HG02840 (cell line): ENCODE results near the gene AKR1C1.
"Not testable (repeated sequence)": the region's sequence is repeated elsewhere in the genome, so short reads cannot be mapped to it uniquely, and the experiment has no call there.

Experiments used
- ATAC-seq: cut with Tn5 transposase; IDR thresholded peaks from one replicate; pipeline ENCODE4 v1.9.1; 2021; ENCODE audit warnings: mild to moderate bottlenecking, moderate library complexity, moderate number of reproducible peaks; ENCODE audit not compliant: unreplicated experiment, low FRiP score

The AKR1C1 gene

DNA sequence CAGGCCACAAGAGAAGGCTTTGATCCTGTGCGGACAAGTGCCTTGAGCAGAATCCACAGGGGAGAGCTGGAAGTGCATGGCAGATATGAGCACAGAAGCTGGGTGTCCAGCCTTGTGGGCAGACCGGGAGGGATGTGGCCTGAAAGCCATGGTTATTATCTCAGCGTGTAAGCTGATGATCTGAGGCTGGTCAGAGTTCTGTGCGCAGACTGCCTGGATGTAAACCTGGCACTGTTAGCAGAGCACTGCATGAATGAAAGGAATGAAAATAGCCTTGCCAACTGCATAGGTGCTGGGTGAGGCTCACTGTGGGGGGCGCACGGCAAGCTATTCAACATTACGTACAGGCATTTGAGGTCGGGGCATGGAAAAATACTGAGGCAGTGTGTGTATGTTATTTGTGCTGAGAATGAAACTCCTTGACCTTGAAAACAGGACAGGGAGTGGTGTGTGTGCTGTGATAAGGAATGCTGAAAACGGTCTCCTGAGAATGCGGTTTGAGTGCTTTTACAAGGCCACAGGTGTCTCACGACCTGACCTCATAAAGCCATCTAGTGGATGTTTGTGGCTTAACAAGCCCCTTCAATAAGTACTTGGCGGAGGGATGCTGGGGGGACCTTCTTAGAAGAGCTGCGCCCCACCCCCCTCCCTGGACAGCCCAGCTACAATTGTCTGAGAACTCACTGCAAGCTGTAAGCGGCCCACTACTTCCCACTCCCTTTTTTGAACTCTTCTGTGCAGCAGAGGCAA, 18.7 kb downstream of the AKR1C1 start:
- ATAC-seq: no peak

DNA sequence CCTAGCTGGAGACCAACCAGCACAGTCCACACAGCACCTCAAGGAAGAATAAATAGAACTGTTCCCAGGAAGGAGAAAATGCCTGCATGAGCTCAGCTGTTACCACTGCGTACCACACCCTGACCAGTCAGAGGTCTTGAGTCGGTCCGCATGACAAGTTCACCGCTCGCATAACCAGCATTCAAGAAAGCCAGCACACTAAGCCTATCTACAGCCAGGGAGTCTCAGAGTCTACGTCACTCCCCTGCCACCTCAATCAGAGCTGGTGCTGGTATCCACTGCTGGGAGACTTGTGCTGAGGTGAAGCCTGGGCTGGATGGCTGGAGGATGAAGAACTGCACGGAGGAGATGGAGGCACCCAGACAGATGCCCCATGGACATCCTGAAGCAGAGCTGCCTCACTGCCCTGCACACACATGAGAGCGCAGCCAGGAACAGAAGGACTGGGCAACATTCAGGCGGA, 19.6 kb downstream of the AKR1C1 start:
- no peak for ATAC-seq

DNA sequence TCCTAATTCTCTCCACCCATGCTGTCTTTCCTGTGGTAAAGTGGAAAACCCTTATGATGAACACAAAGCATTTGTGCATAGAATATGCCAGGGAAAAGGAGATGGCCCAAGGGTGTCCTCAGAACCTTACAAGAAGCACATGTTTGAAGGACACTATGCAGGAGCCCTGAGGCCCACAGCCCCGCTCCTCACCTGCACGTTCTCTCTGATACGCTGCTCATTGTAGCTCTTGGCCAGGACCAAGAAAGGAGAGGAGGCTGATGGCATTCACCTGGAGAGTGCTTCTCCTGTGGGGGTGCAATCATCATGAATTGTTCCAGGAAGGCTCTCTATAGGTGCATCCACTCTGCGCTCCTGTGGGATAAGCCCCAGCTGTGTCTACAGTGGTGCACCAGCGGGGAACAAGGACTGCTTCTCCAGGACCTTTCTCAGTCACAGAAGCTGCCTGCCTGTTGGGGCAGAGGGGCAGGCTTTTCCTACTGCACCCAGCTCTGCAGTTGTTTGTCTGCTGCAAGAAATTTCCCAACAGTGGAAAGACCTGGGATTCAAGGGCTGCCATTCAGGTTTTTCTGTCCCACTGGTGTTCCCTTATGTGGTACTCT, 20.5 kb downstream of the AKR1C1 start:
- no peak for ATAC-seq

DNA sequence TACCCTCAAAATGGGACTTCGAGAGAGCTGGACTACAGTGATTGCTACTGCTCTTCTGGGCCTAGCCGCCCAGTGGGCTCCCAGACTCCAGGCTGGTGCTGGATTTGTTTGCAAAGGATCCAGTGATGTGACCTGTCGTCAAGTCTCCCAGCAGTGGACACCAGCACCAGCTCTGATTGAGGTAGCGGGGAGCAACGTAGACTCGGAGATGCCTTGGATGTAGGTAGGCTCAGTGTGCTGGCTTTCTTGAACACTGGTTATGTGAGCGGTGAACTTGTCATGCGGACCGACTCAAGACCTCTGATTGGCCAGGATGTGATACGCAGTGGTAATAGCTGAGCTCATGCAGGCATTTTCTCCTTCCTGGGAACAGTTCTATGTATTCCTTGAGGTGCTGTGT, 21.0 kb downstream of the AKR1C1 start:
- ATAC-seq: no peak

DNA sequence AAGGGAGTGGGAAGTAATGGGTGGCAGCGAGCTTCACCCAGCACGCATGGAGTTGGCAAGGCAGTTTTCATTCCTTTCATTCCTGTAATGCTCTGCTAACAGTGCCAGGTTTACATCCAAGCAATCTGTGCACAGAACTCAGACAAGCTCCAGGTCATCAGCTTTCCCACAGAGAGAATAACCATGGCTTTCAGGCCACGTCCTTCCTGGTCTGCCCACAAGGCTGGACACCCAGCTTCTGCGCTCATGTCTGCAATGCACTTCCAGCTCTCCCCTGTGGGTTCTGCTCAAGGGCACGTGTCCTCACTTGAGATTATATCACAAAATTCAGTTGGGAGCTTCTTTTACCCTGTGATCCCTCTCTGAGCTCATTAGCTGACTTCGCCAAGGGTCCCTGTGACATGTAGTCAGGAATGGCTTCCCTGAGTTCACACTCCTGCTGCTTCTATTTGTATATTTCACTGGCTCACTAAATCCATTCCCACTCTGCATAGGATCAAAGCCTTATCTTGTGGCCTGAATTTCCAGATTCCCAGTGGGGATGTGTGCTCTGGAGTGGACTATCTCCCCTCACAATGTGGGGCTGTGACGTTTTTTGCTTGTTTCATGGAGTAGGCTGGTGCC, 21.9 kb downstream of the AKR1C1 start:
- ATAC-seq: no peak

DNA sequence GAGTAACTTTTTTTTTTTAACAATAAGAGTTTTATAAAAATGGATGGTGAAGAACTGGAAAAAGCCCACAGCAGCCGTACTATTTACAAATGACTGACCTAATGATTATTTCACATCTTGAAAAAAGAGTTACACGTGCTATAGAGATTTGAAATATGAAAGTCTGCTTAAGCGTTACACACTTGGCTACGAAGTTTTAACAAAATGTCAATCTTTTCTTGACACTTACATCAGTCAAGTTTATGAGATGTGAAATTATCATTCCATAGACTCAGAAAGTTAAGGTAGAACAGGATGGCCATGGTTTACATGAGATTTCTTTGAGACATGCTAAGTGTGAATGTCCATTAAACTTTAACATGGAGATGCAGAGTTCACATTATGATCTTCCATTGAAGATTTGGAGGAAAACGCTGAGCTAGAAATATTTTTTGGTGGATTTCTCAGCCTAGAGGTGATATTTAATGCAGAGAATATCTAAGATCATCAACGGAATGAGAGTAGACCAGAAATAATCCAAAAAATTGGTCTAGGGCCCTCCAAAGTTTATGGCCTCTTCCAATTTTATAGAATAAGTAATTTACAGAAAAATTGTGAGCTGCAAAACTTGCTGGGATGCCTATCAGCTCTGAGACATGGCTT, 24.9 kb downstream of the AKR1C1 start:
- ATAC-seq: not testable (repeated sequence)

DNA sequence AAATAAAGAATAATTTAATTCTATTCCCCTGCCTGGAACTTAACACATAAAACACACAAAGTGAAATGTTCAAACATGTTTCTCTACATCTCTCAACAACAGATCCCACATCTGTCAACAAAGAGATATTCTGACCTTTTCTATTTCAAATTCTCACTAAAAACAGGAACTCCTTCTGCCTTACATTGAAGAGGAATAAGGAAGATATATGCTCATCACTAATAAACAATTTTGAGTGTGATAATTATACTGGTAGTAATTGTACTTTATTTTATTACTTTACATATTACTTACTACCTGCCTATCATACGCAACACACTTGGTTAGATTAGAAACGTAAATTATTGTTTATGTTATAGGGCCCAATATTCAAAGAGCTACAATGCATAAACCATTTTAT, 27.0 kb downstream of the AKR1C1 start:
- ATAC-seq: no peak

DNA sequence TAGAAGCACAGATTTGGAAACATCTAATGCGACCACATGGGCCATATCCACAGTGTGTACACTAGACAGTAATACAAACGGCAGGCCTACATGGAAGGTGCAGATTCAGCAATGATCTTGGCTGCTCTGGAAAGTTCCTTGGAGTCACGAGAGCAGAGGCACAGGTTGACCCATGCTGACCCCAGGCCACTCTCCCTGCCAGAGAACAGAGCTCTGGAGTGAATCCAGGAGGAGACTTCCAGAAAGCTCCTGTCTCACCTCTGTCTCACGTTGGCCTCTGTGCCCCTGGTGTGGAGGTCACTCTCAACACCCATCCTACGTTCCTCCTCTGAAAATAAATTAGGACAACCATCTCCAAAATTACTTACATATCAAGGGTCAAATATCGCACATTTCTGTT, 28.2 kb downstream of the AKR1C1 start:
- not testable (repeated sequence) for ATAC-seq

DNA sequence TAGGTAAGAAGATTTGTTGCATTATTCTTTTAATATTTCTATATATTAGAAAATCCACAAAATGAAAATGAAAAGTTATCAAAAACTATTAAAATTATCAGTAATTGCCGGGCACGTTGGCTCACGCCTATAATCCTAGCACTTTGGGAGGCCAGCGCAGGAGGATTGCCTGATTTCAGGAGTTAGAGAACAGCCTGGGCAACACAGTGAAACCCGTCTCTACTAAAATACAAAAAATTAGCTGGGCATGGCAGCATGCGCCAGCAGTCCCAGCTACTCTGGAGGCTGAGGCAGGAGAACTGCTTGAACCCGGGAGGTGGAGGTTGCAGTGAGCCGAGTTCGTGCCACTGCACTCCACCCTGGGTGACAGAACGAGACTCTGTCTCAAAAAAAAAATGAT, 29.3 kb downstream of the AKR1C1 start:
- ATAC-seq: not testable (repeated sequence)

DNA sequence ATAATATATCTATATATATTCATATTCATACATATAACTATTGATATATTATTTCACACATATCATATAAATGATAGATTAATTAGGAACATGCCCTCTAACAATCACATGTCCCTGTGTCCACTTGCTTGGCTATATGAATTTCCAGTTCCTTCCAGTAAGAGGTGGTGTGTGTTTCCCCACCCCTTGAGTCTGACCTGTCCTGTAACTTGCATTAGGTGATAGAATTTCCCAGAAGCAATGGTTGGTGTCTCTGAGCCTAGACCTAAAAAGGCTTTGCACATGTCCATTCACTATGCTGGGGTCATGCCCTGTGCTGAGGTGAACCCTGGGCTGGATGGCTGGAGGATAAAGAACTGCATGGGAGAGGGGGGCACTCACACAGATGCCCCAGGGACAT, 31.0 kb downstream of the AKR1C1 start:
- not testable (repeated sequence) for ATAC-seq

DNA sequence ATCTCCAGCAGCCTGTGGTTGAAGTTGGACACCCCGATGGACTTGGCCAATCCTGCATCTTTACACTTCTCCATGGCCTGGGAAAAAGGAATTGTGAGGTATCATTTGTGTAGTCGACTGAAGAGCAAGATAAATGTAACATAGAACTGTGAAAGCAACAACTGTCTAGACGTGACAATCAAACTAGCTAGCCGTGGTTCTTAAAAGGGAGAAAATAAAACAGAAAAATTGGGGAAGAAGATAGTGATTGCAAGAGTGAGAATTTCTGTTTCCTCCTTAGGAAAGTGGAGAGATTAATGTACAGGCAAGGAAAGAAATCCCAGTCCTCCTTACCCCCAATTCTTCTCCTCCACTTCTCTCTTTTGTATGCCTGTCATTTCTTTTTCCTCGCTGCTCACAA, 35.5 kb downstream of the AKR1C1 start:
- no peak for ATAC-seq

DNA sequence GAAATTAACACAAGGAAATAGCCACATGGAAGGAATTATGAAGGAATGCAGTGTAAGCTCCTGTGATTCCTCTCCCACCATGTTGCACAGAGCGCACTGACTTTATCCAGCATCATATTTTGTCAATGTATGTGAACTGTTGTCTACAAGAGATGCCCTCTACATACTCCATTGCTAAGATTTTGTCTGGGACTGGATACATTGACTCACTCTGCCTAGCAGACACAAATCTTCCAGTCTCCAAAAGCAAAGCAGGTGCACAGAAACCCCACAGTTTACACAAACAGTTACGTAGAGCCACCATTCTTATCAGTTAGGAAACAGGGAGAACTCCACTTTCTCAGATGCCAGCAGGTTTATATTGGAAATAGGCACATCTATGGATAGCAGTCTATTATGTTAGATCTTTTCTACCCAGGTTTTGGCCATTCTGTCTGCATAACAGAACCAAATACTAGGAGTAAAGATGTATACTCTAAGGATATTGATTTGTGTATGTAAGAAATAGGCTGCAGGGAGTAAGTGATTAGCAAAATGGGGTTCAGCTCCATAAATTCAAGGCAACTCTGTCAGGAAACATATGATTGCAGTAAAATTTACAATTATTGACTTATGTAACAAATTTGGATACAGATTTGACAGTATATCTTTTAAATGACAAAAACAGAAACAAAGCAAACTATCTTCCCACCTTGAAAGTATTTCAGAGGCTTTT, 39.0 kb downstream of the AKR1C1 start:
- no peak for ATAC-seq

DNA sequence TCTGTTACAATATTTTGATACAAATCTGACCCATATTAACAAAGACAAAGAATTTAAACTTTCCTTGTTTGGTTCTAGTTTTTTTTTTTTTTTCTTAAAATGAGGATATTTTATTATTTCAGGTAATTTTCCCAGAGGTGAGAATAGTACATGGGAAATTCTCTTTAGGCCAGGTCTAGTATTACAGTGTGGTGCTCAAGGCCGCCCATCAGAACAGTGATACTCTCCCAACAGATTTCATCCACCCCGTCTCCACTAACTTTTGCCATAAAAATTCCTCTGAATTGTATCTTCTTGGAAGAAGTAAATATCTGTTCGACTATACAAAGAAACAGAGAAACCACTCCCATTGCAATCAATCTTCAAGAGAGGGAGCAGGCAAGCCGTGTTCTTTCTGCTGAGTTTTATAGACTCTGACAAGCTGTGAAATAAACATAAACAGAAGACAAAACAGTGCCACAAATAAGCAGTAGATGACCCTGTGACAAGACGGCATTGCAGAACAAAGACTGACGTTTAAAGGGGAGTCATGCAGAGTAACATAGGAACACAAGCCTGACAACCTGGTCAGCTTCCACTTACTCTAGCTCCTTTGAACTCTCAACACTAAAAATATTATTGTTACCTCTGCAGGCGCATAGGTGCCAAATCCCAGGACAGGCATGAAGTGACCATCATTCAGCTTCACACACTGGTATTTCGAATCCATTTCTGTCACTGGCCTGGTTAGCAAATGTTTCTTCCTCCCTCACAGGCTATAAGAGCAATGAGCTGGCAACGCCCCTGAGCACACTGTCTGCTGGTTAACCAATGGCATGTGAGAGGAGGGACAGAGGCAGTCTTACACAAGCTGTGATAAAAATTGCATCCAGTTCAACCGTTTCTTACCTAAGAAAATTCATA, 40.2 kb downstream of the AKR1C1 start, which contains the start of gene AKR1C2:
AKR1C2 (minus strand) TSS at position 731 of the 903 bp plus-strand sequence; CDS start at position 709, 22 bp downstream.
- ATAC-seq: not testable (repeated sequence)

DNA sequence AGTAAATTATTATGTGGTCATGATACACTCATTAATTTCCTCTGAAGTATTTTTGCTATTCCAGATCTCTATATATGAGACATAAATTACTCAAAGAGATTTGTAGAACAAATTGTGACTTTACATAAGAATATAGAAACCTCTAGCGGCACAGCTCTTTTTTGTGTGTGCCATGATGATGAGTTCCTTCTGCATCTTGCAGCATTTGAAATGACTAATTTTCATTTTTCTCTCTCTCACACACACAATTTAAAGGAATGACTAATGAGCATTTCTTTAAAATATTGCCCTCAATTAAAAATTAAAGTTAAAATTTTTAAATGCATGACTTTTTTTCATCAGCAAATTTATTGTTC, 40.8 kb downstream of the AKR1C1 start:
- ATAC-seq: not testable (repeated sequence)

DNA sequence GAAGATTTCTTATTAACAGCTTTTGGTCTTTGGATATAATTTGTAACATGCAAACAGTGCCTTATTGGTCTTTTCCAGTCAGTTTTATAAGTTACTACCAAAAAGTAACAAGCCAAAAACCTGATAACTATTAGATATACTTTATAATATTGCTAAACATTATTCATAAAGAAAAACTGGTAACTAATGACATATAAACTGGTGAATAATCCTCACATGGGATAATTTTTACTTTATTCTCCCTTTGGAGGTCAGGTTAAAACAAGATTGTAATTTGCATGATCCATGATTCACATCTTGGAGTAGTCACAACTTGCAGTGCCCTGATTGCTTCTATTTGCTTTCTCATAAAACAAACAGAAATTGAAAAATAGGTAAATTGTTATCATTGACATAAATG, 41.3 kb downstream of the AKR1C1 start:
- not testable (repeated sequence) for ATAC-seq

DNA sequence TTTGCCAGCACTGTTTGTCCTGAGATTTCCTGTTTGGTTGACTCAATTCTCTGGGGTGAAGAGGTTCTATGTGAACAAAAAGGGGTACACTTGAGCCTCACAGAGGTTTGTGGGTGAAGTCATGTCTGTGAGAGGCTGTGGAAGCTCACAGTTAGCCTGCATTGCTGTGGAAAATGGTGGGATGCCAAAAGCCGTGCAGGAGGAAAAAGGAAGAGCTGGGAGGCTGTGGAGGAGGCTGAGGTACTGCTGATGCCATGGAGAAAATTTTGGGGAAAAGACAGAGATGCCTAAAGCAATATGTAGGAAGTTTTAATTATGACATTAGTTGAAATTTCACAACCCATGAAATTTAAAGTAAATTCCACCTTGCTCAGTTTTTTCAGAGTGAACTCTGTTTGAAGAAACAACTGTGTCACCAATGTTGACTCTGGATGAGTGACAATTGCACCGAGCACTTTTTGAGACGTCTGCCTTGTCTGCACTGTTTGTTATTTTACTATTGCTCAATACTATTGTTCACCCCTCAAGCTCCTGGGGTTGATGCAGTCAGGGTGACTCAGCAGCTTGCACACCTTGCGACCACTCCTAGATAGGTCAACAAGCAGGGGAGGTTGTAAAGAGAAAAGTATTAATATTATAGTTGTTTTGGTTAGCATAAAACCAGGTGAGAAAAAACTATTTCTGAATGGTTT, 45.8 kb downstream of the AKR1C1 start:
- not testable (repeated sequence) for ATAC-seq

DNA sequence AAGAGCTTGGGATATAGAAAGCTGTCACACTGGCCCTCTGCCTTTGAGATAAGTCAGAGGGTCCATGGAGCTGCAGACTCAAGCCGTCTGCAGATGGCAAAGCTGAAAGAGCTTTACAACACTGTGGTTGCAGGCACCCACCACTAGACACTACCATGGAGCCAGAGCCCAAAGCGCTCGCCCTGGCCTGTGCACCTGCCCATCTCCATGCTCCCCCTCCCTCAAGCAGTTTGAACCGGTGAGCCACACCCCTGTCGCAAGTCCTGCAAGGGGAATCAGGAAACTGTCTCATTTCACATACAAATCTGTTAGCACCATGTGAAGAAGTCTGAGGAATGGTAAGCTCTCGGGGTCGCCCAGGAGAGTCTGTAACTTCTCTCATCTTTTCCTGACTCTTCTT, 46.8 kb downstream of the AKR1C1 start:
- not testable (repeated sequence) for ATAC-seq

DNA sequence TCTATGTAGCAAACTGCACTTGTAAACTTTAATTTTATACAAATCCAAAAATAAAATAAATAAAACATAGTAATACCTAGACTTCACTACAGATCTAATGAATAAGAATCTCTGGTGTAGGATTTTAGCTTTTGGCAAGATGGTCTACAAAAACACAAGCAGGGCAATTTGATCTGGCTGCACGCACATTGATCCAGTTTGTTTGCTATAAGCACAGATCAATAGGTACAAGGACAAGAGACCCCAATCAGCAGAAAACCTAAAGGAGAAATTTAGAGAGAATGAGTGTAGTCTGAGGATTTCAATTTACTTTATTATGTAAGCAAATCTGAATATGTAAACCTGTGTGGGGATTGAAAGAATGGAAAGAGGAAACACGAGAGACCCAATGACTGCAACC, 48.2 kb downstream of the AKR1C1 start:
- not testable (repeated sequence) for ATAC-seq

DNA sequence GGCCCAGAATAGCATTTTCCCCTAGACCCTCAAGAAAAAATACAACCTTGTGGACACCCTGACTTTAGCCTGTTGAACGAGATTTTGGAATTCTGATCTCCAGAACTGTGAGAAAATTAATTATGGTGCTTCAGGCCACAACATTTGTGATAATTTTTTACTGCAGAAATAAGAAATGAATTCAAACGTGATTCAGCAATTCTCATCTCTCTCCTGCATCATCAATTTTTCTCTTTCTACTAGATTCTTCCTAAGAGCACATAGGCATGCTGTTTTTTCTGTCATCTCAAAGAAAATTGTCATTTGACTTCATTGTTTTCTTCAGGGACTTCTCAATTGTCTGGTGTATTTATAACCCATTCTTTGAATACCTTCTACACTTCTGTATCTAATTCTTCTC, 49.4 kb downstream of the AKR1C1 start:
- ATAC-seq: no peak
